KOPT-K1 (cell line): ENCODE results near the gene ST3GAL3.
A peak's percentile ranks its signal among the peaks of the same experiment; 100 is the strongest.

Source experiments
- H3K27ac ChIP-seq: fragments of 200-600 bp; sonication (generic); 2 replicates; pipeline ENCODE4 v1.5.1; 2016; ENCODE audit warnings: antibody characterized with exemption, mild to moderate bottlenecking, low read depth, low read length; ENCODE audit not compliant: poor library complexity, severe bottlenecking
- H3K36me3 ChIP-seq: fragments of 200-600 bp; sonication (generic); 2 replicates; pipeline ENCODE4 v1.5.1; 2017; ENCODE audit warnings: antibody characterized with exemption, mild to moderate bottlenecking, low read length, moderate library complexity; ENCODE audit not compliant: insufficient read depth
- H3K9me3 ChIP-seq: fragments of 200-600 bp; sonication (generic); 2 replicates; pipeline ENCODE4 v1.5.1; 2017; ENCODE audit warnings: antibody characterized with exemption, low read length, mild to moderate bottlenecking; ENCODE audit not compliant: insufficient read depth, poor library complexity, severe bottlenecking

The ST3GAL3 gene

DNA sequence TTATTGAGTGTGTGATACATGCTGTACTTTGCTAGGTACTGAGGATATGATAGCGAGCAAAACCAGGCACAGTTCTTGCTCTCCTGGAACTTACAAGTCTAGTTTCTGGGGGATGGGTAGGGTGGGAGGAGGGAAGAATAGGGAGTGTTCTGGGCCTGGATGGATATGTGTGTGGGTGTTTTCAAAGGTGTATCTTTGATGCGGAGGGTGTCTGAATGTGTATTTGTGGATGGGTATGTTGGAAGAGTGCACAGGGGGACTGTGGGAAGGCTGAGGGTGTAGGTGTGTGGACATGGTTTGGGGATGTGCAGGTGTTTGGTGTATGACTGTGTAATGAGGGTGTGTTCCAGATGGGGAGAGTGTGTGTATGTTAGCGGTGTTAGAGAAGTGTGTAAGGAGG, 258.0 kb downstream of the ST3GAL3 start:
- H3K9me3 ChIP-seq = no peaks in the 10 kb centered on the region
- H3K36me3 ChIP-seq = peaks cover 40% of the 10 kb centered on the region; the same call in 1 of the 2 replicates
- no peak overlapping the region for H3K27ac ChIP-seq

DNA sequence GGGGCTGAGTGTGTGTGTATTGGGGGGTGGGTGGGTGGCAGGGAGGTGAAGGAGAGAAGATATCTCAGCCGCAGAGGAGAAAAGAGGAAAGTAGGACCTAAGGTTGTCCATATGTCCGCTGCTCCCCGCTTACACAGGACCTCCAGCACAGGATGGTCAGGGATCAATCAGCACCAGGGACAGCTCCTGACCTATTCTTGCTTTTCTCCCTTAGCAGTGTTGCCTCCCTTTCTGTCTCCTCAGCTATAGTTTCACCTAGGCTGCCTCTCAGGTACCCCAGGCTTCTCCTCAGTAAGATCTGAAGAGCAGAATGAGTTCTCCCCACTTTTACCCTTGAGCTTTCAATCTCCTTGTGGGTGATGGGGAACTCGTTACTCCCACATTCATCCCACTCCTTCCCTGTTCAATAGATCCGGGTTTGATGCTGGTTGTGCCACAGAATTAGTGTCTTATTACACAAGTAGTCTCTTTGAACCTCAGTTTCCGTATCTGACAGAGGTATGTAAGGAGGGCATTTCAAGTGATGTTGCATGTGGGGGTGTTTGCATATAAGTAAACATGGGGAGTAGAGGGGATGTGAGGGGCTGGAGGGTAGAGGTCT, 261.1 kb downstream of the ST3GAL3 start:
- Histone ChIP-seq H3K27ac (no peak overlapping the region), H3K36me3 (peaks cover 26% of the 10 kb centered on the region), H3K9me3 (no peaks in the 10 kb centered on the region)

DNA sequence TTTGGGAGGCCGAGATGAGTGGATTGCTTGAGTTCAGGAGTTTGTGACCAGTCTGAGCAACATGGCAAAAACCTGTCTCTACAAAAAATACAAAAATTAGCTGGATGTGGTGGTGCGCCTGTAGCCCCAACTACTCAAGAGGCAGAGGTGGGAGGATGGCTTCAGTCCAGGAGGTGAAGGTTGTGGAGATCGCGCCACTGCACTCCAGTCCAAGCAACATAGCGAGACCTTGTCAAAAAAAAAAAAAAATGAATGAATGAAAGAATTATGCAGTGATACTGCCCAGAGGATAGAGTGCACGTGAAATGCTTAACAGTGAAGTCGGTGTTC, 262.0 kb downstream of the ST3GAL3 start:
- Histone ChIP-seq H3K9me3 (no peaks in the 10 kb centered on the region), H3K27ac (no peak overlapping the region), H3K36me3 (peaks cover 27% of the 10 kb centered on the region)

DNA sequence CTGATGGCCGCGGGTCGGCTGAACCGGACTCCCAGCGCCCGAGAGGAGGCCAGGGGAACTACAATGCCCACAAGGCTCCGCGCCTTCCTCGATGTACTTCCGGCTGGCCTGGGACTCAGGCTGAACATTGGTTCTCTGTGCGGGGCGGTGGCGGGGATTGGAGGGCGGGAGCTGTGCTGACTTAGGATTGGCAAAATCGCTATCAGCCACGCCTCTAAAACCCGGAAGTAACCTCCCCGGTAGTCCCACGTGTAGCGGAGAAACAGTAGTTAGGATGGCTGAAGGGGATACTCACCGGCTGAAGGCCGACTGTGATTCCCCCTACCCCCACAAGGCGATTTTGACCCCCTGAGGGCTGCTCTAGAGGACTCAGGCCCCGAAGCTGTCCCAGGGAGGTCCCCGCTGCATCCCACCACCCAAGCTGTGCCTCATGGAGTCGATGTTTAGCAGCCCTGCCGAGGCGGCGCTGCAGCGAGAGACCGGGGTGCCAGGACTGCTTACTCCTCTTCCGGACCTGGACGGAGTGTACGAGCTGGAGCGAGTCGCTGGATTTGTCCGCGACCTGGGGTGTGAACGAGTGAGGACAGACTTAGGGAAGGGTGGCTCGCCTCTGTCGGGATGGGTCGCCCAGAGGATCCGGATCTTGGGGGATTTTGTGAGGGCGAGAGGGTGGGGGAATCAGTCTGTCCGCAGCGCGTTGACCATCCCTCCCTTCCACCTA, 262.6 kb downstream of the ST3GAL3 start, which contains the start of gene DPH2:
DPH2 (plus strand) TSS at position 265 of the 721 bp plus-strand sequence; CDS start at position 431, 166 bp downstream.
- Histone ChIP-seq H3K36me3 (peaks cover 27% of the 10 kb centered on the region), H3K9me3 (no peaks in the 10 kb centered on the region), H3K27ac (peak within 1 kb of the TSS; percentile 62)

- Histone ChIP-seq H3K36me3 (peaks cover 27% of the 10 kb centered on the region), H3K27ac (peak overlapping the region; percentile 62), H3K9me3 (no peaks in the 10 kb centered on the region)
These were observed 263.2 kb downstream of the ST3GAL3 start for GRCh38 chr1:43970502-43970901.

GRCh38 chr1:43970911-43971310, 263.6 kb downstream of the ST3GAL3 start:
- Histone ChIP-seq H3K36me3 (peaks cover 27% of the 10 kb centered on the region), H3K27ac (no peak overlapping the region), H3K9me3 (no peaks in the 10 kb centered on the region)

DNA sequence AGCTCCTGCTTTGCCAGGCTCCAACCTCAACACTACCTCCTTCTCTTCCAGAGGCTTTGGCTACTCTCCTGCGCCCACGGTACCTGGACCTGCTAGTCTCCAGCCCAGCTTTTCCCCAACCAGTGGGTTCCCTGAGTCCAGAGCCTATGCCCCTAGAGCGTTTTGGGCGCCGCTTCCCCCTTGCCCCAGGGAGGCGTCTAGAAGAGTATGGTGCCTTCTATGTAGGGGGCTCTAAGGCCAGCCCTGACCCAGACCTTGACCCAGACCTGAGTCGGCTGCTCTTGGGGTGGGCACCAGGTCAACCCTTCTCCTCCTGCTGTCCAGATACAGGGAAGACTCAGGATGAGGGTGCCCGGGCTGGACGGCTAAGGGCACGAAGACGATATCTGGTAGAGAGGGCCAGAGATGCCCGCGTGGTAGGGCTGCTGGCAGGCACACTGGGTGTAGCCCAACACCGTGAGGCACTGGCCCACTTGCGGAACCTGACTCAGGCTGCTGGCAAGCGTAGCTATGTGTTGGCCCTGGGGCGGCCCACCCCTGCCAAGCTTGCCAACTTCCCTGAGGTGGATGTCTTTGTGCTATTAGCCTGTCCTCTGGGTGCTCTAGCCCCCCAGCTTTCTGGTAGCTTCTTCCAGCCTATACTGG, 264.1 kb downstream of the ST3GAL3 start:
- Histone ChIP-seq H3K27ac (no peak overlapping the region), H3K9me3 (no peaks in the 10 kb centered on the region), H3K36me3 (peaks cover 28% of the 10 kb centered on the region)

DNA sequence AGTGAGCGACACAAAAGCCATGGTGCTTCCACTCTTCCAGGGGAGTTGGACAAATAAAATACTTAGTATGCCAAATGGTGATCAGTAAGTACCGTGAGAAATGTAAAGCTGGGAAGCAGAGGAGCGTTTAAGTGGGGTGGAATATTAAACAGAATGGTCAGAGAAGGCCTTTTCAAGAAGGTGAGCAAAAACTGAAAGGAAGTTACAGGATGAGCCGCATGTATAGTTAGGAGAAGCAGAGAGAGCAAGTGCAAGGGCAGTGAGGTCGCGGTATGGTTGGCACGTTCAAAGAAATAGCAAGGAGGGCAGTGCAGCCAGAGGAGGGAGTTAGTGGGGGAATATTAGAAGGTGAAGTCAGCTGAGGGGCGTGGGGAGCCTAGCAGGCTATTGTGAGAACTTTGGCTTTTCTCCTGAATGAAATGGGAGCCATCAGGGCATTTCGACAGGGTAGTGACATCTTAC, 266.7 kb downstream of the ST3GAL3 start:
- Histone ChIP-seq H3K36me3 (peaks cover 46% of the 10 kb centered on the region), H3K9me3 (no peaks in the 10 kb centered on the region), H3K27ac (peak overlapping the region; percentile 73)

GRCh38 chr1:43974443-43975248, 267.3 kb downstream of the ST3GAL3 start, which contains the start of gene ATP6V0B:
TSS of gene ATP6V0B (plus strand) at chr1:43974960. CDS start at chr1:43975041, 81 bp downstream.
- Histone ChIP-seq H3K27ac (peak within 1 kb of the TSS; percentile 73), H3K36me3 (peaks cover 46% of the 10 kb centered on the region), H3K9me3 (no peaks in the 10 kb centered on the region)

GRCh38 chr1:43975249-43975961, 268.1 kb downstream of the ST3GAL3 start:
- H3K36me3 ChIP-seq = peaks cover 46% of the 10 kb centered on the region
- H3K9me3 ChIP-seq = no peaks in the 10 kb centered on the region
- peak overlapping the region; percentile 73 for H3K27ac ChIP-seq

GRCh38 chr1:43976045-43976444, 268.7 kb downstream of the ST3GAL3 start:
- peaks cover 46% of the 10 kb centered on the region for H3K36me3 ChIP-seq
- no peaks in the 10 kb centered on the region for H3K9me3 ChIP-seq
- H3K27ac ChIP-seq = peak overlapping the region; percentile 73

DNA sequence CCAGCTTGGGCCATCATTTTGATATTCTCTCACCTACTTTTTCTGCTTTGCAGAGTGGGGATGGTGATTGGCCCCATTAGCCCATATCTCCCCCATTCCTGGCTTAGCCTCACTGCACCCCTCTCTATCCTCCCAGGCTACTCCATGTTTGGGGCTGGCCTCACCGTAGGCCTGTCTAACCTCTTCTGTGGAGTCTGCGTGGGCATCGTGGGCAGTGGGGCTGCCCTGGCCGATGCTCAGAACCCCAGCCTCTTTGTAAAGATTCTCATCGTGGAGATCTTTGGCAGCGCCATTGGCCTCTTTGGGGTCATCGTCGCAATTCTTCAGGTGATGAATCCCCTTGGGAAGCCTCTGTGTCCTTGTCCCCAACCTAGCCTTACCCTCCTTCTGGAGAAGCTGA, 269.6 kb downstream of the ST3GAL3 start:
- Histone ChIP-seq H3K36me3 (peaks cover 44% of the 10 kb centered on the region), H3K27ac (no peak overlapping the region), H3K9me3 (no peaks in the 10 kb centered on the region)

DNA sequence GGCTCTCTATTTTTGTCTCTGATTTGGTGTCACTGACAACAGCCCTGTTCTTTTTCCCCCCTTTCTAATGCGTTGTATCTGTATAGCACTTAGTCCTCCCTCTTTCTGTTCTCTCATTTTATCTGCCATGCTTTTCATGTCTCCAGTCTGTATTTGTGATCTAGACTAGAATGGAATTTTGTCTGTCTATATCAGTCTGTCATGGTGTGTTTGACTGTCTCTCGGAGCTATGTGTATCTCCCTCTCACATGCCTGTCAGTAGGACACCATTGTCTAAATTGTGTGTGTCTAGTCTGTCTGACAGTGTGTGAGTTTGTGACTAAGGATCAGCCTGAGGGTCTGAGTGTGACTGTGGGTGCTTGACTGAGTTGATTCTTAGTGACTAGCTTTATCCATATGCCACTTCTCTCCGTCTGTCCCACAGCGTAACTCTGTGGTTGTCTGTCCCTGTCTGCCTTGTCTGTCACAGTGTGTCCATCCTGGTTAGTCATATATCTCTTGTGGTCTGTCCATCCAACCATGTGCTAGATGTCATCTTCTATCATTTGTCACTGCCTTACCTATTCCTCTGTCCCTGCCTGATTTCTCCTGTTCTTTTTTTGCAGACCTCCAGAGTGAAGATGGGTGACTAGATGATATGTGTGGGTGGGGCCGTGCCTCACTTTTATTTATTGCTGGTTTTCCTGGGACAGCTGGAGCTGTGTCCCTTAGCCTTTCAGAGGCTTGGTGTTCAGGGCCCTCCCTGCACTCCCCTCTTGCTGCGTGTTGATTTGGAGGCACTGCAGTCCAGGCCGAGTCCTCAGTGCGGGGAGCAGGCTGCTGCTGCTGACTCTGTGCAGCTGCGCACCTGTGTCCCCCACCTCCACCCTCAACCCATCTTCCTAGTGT, 270.3 kb downstream of the ST3GAL3 start:
- H3K36me3 ChIP-seq = peaks cover 36% of the 10 kb centered on the region
- no peaks in the 10 kb centered on the region for H3K9me3 ChIP-seq
- H3K27ac ChIP-seq = no peak overlapping the region

DNA sequence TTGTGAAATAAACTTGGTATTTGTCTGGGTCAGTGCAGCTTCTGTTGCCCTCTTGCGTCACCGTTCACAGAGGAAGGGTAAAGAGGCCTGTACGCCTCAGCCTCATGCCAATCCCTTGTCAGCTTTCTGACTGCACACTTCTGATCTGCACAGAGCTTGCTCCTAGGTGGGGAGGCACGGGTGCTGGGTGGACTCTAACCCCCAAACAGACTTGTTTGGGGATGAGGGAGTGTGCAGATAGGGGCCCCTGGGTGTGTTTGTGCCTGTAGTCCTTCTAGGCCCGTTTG, 270.9 kb downstream of the ST3GAL3 start:
- H3K36me3 ChIP-seq = peaks cover 32% of the 10 kb centered on the region
- H3K27ac ChIP-seq = no peak overlapping the region
- H3K9me3 ChIP-seq = no peaks in the 10 kb centered on the region
